GM20431 (cell line): ENCODE data around the gene C10orf71.

Experiments
- in situ Hi-C: fragments of 300-500 bp; cut with MseI, MboI; formaldehyde crosslinking; loops from one replicate; pipeline ENCODE4 v1.15.0; 2020; ENCODE audit warnings: low sequenced_read_pairs; ENCODE audit not compliant: unreplicated experiment

C10orf71 gene

DNA sequence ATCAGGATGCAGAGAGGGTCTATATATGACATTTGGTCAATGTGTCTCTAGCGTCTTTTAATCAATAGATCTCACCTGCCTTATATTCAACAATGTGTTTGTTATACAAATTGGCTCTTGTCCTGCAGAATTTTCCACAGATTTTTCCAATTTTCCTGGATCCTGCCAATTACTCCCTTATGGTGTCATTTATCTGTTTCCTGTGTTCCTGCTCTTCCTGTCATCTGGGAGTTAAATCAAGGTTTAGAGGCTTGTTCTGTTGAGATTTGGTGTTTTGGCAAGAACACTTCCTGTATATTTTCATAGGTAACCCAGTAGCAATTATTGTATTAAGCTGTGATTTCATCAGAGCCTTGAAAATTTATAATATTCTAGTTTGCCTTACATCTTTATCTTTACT, 8.8 kb upstream of the C10orf71 start:
- in situ Hi-C loops: no loop called here

DNA sequence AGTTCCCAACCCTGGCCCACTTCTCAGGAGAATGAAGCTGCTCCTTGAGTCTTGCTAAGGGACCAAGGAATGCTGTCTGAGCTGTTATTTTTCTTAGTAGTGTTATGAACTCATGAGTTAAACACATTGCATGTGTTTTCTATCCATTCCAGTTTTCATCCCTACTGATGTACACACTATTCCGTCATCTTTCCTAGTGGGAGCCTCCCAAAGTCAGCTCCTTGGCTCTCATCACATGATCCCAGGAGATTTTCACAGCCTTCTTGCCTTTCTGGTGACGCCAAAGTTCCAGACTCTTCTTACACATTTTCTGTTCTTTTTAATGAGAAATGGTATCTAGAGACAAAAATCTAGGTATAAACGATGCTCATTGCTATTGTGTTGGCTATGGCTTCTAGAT, 8.4 kb upstream of the C10orf71 start:
- in situ Hi-C loops: no loop called here

DNA sequence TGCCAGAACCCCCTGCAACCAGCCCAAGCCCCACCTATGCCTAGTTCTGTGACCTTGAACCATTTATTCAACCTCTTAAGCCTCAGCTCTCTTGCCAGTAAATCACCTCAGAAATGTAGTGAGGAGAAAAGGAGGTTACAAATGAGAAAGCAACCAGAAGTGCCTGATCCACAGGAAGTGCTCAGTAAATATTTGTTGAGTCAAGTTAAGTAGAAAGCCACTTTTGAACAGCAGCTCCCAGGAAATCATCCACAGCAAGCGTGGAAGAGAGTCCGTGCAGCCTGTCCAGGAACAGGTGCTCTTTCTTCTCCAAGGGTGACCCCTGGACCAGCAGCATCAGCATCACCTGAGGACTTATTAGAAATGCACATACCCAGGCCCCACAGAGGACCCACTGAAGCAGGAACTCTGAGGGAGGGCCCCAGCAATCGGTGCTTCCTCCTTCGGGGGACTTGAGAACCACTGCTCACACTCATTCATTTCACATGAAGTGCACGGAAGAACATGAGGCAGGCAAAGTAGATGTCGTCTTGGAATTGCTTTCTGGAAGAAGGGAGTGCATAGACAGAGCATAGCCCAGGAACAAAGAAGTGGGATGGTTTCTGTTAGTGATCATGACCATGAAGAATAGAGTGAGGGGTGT, 6.3 kb upstream of the C10orf71 start:
- in situ Hi-C loops: no loop called here

DNA sequence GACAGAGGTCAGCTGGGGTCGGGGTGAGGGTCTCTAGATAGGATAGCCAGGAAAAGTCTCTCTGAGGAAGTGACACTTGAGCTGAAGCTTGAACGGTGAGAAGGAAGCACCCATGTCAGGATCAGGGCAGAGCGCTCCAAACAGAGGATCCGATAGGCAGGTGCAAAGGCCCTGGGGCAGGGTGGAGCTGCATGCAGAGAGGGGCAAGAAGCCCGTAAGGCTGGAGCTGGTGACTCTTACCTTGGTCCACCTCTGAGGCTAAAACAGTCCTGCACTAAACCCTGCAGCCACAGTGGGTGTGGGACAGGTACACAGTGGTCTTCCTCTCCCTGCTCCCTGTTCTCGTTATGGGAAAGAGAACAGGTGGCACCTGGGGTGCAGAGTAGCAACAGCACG, 5.8 kb upstream of the C10orf71 start:
- in situ Hi-C loops: no loop called here

DNA sequence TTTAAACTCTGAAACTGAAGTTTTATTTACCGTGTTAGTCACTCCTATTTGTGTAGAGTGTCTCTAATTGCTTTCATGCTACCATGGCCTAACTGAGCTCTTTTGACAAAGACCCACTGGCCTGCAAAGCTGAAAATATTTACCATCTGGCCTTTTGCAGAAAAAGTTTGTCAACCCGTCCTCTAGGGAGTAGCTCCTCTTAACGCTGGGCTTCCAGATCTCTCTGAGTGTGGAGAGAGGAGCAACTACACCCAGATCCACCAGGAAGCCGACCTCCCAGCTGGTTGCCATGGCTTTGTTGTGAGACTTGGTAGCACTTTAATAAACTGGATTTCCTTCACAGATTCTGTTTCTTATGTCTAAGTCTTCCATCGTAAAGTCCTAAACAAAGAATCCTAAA, 4.2 kb upstream of the C10orf71 start:
- in situ Hi-C loops: no loop called here

DNA sequence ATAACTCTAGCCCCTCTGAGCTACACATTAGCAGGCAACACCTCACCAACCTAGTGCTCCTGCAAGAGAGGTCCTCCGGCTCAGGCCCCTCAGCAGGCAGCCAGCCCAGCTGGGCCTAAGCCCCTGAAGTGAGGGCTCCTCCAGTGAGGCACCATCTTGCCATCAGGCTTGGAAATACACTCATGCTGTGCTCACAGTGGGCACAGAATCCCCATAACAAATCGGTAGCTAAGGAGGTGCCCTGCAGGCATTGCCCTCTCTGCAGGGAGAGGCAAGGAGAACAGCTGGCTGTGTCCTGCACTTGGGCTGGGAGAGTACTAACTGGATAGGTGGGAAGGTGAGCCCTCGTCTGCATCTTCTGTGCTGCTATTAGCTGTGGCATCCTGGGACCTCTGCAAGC, 3.7 kb upstream of the C10orf71 start:
- in situ Hi-C loops: no loop called here

DNA sequence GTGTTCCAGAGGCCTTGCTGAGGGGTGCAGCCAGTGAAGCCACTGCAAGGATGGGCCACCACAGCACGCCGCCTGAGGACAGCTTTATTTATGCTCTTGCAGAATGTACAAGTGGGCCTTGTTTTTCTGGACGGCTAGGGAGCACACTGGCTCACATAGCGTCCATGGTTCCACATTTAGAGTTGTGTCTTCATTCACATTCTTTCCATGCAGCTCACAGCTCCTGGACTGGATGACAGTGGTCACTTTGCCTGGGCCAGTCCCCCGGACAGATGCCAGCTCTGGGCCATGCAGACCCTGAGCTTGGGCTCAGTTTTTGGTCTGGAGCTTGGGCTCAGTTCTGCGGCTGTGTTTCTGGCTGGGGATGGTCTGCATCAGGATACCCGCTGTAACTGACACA, 2.6 kb upstream of the C10orf71 start:
- in situ Hi-C loops: no loop called here

DNA sequence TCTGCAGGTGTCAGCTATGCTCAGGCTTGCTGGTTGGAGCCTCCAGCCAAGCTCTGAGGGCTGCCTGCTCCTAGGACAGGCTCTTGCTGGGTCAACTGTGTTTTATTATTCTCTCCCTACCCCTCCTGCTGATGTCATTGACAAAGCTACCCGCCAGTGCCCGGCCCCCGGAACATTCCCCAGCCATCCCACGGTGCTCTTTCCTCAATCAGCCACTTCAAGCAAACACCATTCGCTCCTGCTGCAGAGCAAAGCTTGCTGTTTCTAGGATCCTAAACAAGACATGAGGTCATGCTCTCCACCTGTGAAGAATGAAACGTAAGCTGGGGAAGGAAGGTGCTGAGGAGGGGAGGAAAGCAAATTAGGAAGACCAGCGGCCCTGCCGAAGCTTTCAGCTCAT, 2.1 kb upstream of the C10orf71 start:
- in situ Hi-C loops: no loop called here

DNA sequence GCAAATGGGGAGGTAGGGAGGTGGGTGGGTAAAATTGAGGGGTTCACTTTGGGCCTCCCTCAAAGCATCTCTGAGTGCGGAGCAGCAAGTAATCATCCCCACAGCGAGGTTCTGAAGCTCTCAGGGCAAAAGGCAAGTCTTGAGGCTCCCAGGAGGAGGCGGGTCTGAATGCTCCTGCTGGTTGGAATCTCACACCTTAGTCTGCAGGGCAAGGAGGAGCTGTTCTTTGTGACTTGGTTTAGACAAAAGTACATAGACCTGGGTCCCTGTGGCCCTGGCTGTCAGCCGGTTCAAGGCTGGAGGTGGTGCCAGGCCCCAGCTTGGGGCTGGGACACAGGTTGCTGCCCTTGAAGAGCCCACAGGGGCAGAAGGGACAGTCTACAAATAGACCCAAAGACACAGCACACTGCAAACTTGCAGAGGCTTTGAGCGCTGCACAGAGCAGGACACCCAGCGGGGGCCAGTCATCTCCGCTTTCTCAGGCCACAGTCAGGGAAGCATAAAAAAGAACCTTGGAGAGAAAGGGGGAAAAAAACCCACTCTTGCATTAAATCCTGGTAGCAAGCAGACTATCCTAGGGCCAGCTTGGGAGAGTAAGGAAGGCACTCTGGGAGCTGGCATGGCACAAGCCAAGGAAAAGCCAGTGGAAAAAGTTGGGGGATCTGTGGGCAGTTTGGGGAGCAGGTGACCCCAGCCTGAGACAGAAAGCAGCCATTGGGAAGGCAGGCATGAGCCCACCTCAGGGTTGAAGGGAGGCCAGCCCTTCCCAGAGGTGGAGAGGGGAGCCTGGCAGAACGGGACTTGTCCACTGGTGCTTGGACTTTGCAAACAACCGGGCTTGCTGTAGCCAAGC, 926 bp upstream of the C10orf71 start:
- in situ Hi-C loops: no loop called here

DNA sequence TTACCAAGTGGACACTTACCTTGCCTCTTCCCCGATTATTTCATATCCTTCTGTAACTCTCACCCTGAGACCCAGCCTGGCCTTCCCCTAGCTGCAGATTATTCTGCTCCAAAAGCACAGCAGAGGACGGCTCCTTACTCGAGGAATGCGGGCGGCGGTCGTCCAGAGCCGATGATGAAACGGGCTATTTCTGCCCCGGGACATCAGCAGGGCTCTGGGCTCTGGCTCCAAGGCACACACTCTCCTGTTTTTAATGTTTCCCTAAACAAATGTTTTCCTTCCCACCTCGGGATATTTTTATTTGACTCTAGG, 343 bp upstream of the C10orf71 start:
- in situ Hi-C loops: no loop called here

DNA sequence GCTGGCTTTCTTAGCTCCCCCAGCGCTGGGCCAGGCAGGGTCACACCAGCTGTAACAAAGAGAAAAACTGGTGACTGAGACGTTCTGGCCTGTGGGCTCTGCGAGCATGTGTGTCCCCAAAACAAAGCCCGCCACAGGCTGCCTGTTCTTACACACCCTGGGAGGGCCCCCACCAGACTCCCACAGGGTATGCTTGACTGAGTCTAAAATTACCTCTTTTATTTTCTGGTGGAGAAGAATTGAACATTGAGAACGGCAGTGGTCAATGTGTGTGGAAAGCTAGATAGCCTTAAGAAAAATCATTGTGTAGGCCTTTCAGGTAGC, 808 bp downstream of the C10orf71 start:
- in situ Hi-C loops: no loop called here

DNA sequence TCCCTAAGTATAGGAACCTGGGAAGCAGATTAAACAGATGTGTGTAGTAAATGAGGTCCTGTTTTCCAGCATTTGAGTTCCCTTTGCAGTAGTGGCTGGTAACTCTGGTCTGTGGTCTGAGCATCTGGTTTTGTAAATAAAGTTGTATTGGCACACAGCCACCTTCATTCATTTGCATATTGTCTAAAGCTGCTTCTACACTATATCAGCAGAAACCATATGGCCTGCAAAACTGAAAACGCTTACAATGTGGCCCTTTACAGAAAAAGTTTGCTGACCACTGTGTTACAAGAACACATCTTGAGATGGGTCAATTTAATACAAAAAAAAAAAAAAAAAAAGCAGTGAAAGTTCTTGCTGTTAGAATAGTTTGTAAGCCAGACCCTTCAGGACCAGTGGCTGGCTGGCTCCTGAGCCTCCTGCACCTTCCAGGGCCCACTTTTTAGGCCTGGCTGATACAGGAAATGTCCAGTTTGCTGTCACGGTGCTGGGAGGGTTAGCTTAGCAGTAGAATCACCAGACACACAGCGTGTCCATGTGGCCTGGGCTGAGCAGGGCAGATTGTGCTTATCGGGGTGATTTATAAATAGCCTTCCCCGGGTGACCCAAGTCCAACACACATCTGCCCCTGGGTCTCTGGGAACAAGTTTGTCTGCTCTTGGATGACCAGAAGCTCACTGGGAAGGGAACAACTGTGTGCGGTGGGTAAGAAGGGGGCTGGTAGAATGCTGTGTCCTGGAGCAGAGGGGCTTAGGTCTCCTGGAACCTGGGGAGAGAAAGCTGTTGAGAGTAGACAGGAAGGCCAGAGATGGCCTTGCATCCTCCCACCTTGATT, 1.4 kb downstream of the C10orf71 start:
- in situ Hi-C loops: no loop called here

DNA sequence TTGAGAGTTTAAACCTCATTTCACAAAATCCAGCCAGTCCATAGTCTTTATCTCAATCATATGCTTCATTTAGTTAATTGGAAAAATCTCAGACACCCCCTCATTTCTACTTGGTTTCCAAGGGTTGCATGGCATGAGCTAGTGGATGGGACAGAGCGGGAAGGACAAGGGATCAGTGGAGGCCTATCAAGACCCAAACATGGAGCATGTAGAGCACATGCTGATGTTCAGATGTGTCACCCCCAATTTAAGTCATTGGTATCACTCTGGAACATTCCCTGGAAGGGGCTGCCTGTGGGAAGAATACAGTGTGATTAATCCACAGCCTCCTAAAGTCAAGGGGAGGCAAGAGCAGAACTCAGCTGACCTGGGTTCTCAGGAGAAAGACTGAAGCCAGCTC, 2.3 kb downstream of the C10orf71 start:
- in situ Hi-C loops: no loop called here

DNA sequence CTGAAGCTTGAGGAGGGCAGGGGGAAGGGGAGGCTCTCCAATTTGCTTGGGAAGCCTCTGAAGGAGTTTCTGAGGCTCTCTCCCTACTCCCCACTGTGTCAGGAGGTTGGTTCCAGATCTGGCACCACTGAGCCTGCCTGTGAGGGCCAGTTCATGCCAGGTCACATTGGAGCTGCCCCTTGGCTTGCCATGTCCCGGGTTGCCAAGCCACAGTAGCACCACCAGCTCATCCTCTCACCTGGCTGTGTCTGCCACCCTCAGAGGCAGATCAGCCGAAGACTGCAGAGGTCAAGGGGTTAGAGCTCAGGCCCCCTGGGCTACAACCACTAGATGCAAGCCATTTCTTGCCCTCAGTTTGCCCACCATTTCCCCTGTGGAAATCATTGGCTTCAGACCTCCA, 3.1 kb downstream of the C10orf71 start:
- in situ Hi-C loops: no loop called here

DNA sequence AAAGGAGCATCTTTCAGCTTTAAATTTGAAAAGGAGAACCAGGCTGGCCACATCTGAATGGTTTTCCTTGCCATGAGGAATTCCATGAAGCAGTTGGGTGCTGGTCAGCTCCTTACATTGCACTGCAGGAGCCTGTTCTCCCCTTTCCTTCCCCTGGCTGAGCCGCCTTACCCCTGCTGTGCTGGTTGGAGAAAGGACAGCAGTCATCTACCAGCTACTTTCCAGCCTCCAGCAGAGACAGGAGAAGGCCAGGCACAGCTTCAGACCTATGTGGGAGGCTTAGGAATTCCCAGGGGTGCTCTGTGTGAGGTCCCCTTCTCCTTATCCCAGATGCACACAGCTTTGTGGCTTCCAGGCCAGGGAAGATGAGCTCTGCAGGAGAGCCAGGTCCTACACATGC, 4.7 kb downstream of the C10orf71 start:
- in situ Hi-C loops: no loop called here

DNA sequence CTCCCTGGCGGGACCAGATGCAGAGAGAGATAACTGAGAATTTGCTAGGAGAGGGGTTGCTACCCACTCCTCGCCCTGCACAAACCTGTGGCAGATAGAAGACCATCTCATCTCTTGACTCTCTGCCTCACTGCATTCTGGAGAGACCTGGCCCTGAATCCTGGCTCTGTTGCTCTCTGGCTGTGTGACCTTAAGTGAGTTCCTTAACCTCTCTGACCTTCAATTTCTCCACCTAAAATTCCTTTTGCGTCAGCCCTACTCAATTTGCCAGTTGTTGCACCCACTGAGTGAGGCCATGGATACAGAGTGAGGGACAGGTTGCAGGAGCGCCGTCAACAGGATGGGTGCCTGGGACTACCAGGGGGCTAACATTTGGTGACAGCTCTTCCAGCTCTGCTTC, 5.2 kb downstream of the C10orf71 start:
- in situ Hi-C loops: no loop called here

DNA sequence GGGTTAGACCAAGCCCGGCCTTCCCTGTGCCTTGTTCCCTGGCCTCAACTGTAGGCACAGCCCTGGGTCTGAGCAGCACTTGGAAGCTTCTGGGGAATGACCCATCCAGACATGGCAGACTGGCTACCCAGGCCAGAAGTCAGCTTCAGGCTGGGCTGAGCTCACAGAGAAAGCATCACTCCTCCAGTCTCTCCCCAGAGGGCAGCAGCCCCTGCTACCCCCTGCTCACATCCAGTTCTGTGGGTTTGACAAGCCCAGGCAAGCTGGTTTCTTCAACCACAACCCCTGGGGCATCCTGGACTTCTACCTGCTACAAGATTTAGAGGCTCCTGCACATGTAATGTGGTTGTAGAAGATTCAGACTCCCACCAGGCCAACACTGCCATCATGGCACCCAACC, 9.0 kb downstream of the C10orf71 start:
- in situ Hi-C loops: no loop called here

DNA sequence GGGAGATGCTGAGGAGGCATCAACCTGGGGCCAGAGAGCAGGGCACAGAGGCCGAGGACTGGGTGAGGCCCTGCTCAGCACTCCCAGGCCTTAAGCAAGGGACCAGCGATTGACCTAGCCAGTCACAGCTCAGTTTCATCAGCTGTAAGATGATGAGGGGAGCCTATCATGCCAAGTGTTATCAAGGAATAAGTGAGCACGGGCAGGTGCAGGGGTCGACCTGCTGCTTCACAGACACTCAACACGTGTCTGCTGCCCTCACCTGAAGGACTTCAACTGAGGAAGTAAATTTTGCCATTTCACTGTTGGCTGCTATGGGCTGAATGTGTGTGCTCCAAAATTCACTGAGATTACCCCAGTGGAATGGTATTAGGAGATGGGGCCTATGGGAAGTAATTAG, 9.9 kb downstream of the C10orf71 start:
- in situ Hi-C loops: no loop called here

DNA sequence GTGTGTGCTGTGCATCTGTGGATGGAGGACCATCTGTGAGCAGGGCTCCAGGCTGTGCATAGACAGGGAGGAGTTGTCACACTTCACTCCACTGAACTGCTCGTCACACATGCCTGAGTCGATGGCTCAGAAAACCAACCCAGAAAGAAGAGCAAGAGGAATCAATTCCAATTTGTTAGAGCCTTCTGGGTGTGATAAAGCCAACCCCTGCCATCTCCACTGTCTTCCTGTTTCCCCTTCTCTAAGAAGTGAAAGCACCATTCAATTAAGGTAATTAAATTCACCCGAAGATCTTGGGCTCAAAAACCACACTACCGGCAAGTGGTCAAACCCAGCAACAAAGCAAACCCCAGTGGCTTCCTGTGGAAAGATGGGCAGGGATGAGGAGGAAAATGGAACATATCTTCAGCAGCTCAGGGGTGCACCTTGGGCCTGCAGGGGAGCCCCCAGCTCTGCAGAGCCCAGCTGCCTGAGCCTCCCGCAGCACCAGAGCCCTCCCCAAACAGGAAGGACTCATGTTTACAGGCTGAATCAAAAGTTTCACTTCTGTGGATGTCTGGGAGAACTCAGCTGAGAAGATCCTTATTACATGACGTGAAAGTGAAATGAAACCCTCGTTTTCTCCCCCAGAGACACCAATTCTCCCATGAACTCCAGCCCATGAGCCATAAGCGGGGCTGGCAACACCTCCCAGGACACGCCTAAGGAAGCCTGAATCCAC, 10.9 kb downstream of the C10orf71 start:
- in situ Hi-C loops: no loop called here

DNA sequence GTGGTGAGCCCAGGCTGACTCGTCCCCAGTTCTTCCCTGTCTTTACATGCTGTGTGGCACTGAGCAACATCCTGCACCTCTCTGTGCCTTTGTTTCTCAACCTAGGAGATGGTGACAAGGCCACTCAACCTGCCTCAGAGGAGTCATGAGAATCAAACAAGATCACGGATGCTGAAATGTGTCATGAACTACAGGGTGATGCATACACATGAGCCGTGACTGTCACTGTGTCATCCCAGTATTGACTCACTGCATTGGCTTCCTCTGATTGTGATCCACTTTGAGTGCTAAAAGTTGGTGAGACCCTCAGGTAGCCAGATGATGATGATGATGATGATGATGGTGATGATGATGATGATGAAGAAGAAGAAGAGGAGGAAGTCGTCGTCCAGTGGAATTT, 11.5 kb downstream of the C10orf71 start:
- in situ Hi-C loops: no loop called here
